ENCODE measurements around the gene CTSA. TPM values are rescaled to one million over a fixed set of nuclear protein-coding genes. Genes with fewer than 3 reads are reported as not detected.

CTSA gene
- total and polyA plus RNA-seq, 2 experiments from 2014 or later: 39.9 to 63.9 TPM

DNA sequence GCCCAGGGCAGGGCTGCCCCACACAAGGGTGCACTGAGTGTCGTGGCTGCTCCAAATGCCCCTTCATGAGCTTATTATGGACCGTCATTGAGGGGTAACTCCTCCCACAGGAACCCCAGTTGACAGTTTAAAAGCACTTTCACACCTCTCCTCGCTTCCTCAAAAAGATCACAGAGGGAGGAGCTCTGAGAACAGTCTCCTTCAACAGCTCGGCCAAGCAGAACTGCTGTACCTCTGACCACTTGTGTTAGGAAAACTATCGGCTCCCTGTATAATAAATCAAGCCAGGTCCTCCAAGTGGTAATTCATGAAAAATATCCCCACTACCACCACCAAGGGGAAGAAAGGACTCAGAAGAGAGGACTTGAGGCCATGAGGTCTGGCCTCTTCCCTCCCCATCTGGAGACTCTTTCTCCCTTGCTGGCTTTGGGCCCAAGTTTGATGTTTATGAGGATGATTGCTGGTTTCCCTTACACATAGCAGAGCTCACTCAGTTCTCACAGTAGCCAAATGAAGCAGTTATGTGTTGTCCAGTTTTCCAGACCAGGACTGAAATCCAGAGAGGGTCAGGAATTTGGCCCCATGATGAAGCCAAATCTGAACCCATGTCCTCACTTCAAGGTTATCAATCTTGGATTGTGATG is 48.8 kb upstream of the CTSA start:
- peaks cover 16% of the 10 kb centered on the region; the same call in 1 of the 2 replicates for H3K36me3 ChIP-seq (ENCODE audit: insufficient read depth)
- ATAC-seq: no peak
- no peak overlapping the region; the same call in 2 of the 3 replicates for H3K4me3 Mint-ChIP-seq

DNA sequence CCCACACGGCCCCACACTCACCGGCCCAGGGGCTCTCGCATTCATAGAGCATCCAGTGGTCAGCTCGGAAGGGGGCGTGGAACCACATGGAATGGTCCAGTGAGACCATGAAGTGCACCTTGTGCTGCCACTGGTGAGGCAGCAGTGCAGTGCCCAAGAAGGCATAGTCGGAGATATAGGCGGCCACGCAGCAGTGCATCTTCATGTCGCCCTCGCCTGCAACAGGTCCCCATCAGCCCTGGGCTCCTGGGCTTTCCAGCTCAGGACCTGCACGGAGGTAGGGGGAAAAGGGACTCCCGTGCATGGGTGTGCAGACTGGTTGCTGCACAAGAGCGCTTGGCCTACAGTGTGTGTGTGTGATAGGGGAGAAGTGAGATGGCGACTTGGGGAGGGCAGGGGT is 47.6 kb upstream of the CTSA start:
- Histone ChIP-seq H3F3A (replicated peaks; ENCODE audit: low read depth) (peaks cover 12% of the 10 kb centered on the region; the same call in 1 of the 2 replicates), H3K36me3 (ENCODE audit: insufficient read depth) (peaks cover 16% of the 10 kb centered on the region; the same call in 1 of the 2 replicates), H3K4me1 (ENCODE audit: insufficient read depth) (no peaks in the 10 kb centered on the region; the same call in 1 of the 2 replicates), H3K4me3 (no peak overlapping the region), H3K4me2 (no peak overlapping the region), H3K27me3 (ENCODE audit: insufficient read depth) (no peaks in the 10 kb centered on the region), H4K20me1 (replicated peaks; ENCODE audit: insufficient read depth) (no peaks in the 10 kb centered on the region; the same call in none of the 2 replicates), H3K79me2 (replicated peaks; ENCODE audit: insufficient read depth) (no peaks in the 10 kb centered on the region), H3K27ac (ENCODE audit: low read depth) (no peak overlapping the region), H2AFZ (no peak overlapping the region), H3K9me2 (ENCODE audit: insufficient read depth) (no peaks in the 10 kb centered on the region)
- peaks cover 28% of the 10 kb centered on the region for H3K36me3 Mint-ChIP-seq (ENCODE audit: low read depth)
- peaks cover 7% of the 10 kb centered on the region for H3K27me3 Mint-ChIP-seq (ENCODE audit: insufficient read depth, low read depth, poor library complexity)
- no peaks in the 10 kb centered on the region for H3K9me3 Mint-ChIP-seq
- H3K27ac Mint-ChIP-seq: no peak overlapping the region
- ATAC-seq: no peak
- no peak overlapping the region for H3K4me3 Mint-ChIP-seq
- no peak for DNase-seq (ENCODE audit: low spot score)
- H3K4me1 Mint-ChIP-seq: no peaks in the 10 kb centered on the region
- TF ChIP-seq CREB1 (CRISPR knock-in tag; IDR thresholded peaks at IDR 0.05; ENCODE audit: low read depth) (no peak), ZNF114 (CRISPR knock-in tag; IDR thresholded peaks at IDR 0.05) (no peak), EZH2 (IDR thresholded peaks at IDR 0.05; ENCODE audit: low read depth, unreplicated experiment) (no peak), JUNB (IDR thresholded peaks at IDR 0.05; ENCODE audit: unreplicated experiment) (no peak)
- TF ChIP-seq, protein P1, sequence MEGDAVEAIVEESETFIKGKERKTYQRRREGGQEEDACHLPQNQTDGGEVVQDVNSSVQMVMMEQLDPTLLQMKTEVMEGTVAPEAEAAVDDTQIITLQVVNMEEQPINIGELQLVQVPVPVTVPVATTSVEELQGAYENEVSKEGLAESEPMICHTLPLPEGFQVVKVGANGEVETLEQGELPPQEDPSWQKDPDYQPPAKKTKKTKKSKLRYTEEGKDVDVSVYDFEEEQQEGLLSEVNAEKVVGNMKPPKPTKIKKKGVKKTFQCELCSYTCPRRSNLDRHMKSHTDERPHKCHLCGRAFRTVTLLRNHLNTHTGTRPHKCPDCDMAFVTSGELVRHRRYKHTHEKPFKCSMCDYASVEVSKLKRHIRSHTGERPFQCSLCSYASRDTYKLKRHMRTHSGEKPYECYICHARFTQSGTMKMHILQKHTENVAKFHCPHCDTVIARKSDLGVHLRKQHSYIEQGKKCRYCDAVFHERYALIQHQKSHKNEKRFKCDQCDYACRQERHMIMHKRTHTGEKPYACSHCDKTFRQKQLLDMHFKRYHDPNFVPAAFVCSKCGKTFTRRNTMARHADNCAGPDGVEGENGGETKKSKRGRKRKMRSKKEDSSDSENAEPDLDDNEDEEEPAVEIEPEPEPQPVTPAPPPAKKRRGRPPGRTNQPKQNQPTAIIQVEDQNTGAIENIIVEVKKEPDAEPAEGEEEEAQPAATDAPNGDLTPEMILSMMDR (conservative IDR thresholded peaks at IDR 0.05; ENCODE audit: low read depth in 2 of 2): no peak

More for the DNA sequence above, 48.8 kb upstream of the CTSA start:
- DNase-seq (ENCODE audit: low spot score): no peak
- H3K79me2 ChIP-seq (replicated peaks; ENCODE audit: insufficient read depth): no peaks in the 10 kb centered on the region
- H3K4me1 ChIP-seq (ENCODE audit: insufficient read depth): no peaks in the 10 kb centered on the region; the same call in 1 of the 2 replicates
- H3K36me3 Mint-ChIP-seq (ENCODE audit: low read depth): peaks cover 28% of the 10 kb centered on the region
- H3K4me1 Mint-ChIP-seq: no peaks in the 10 kb centered on the region
- H2AFZ ChIP-seq: no peak overlapping the region
- peaks cover 12% of the 10 kb centered on the region; the same call in 1 of the 2 replicates for H3F3A ChIP-seq (replicated peaks; ENCODE audit: low read depth)
- no peaks in the 10 kb centered on the region for H3K9me2 ChIP-seq (ENCODE audit: insufficient read depth)
- H3K27me3 ChIP-seq (ENCODE audit: insufficient read depth): no peaks in the 10 kb centered on the region
- H4K20me1 ChIP-seq (replicated peaks; ENCODE audit: insufficient read depth): peaks cover 2% of the 10 kb centered on the region
- peaks cover 7% of the 10 kb centered on the region for H3K27me3 Mint-ChIP-seq (ENCODE audit: insufficient read depth, low read depth, poor library complexity)
- no peak overlapping the region for H3K27ac Mint-ChIP-seq
- no peak overlapping the region for H3K4me2 ChIP-seq
- H3K9me3 Mint-ChIP-seq: no peaks in the 10 kb centered on the region
- TF ChIP-seq, protein P1 (conservative IDR thresholded peaks at IDR 0.05; ENCODE audit: low read depth in 2 of 2): no peak
- TF ChIP-seq EZH2phosphoT487 (IDR thresholded peaks at IDR 0.05; ENCODE audit: unreplicated experiment): no peak
- no peak for TF ChIP-seq ZNF114 (CRISPR knock-in tag; IDR thresholded peaks at IDR 0.05)
- TF ChIP-seq, protein P2, sequence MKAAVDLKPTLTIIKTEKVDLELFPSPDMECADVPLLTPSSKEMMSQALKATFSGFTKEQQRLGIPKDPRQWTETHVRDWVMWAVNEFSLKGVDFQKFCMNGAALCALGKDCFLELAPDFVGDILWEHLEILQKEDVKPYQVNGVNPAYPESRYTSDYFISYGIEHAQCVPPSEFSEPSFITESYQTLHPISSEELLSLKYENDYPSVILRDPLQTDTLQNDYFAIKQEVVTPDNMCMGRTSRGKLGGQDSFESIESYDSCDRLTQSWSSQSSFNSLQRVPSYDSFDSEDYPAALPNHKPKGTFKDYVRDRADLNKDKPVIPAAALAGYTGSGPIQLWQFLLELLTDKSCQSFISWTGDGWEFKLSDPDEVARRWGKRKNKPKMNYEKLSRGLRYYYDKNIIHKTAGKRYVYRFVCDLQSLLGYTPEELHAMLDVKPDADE (IDR thresholded peaks at IDR 0.05): no peak
- no peak for TF ChIP-seq EZH2 (IDR thresholded peaks at IDR 0.05; ENCODE audit: low read depth, unreplicated experiment)
- no peak for TF ChIP-seq POLR2AphosphoS5 (IDR thresholded peaks at IDR 0.05; ENCODE audit: low read depth)
- TF ChIP-seq STAT1 (IDR thresholded peaks at IDR 0.05; ENCODE audit: unreplicated experiment): no peak
- no peak for TF ChIP-seq JUNB (IDR thresholded peaks at IDR 0.05; ENCODE audit: unreplicated experiment)
- no peak overlapping the region for H3K4me3 ChIP-seq
- no peak overlapping the region for H3K27ac ChIP-seq (ENCODE audit: low read depth)

Data from GM23338 (cell line).